T47D (cell line): Measurements from ENCODE around the gene MBD3L5.
A peak's percentile ranks its signal among the peaks of the same experiment; 100 is the strongest.
"Not testable (repeated sequence)": the region's sequence is repeated elsewhere in the genome, so short reads cannot be mapped to it uniquely, and the experiment has no call there.

Source experiments
- DNase-seq, 2 experiments: peaks; one replicate each; pipeline versions ENCODE4 v3.0.0 to v3.0.0-alpha.2; 2011 to 2012; ENCODE audit warnings: low read depth in 1 of 2, low spot score in 1 of 2
- JUND ChIP-seq: IDR thresholded peaks from 2 replicates; pipeline ENCODE4 v1.6.1; 2012; ENCODE audit warnings: low read depth
- in situ Hi-C: cut with HindIII; loops from 2 replicates; pipeline ENCODE4 v1.10.0; 2016; ENCODE audit warnings: low sequenced_read_pairs, low pct_unique_long_range_greater_than_20kb

MBD3L5 gene

DNA sequence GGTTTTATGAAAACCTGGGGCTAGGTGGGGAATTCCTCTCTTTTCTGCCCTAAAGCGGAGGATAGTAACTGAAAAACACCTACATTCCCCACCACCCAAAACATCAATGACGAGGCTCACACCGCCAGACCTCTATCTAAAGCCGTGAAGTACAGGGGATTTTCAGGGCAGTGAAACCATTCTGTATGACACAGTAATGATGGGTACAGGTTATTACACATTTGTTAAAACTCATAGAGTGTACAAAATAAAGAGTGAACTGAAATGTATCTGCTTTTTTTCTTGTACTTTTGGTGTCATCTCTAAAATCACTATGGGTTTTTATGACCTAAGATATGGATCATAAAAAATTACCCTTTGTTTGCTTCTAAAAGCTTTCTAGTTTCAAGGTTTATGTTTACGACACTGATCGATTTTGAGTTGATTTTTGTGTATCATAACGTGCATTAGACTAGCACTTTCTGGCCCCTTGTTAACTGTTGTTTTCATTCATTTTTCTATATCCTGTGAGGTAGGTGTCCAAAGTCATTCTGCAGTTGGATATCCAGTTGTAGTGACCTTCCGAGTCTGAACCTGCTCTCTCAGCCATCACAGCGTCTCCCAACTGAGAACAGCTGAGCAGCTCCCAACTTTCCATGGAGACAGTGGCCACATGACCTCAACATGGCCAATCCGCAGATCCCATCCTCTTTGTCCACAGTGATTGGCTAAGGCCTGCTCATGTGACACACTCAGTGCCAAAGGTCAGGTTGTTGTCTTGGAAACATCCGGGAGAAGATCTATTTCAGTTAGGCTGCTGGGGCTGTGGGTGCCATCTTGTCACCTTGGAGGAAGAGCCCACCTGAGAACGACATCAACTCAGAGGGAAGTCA lies 19.4 kb upstream of the MBD3L5 start:
- no peak for TF ChIP-seq JUND
- DNase-seq = no peak
- in situ Hi-C loops = no loop called here

DNA sequence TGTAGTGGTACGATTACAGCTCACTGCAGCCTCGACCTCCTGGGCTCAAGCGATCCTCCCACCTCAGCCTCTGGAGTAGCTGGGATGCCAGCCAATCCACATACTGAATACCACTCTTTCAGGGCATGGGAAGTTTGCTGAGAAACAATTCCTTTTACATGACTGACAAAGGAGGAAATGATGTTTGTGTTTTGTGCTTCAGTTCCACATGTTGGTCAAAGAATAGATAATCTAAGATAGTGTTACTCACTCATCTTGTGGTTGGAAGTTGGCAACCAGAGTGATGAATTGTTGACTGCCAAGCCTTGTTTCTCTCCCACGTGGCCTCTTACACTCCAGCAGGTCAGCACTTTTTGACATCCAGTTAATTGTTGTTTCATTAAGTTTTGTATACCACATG lies 16.7 kb upstream of the MBD3L5 start:
- in situ Hi-C loops = no loop called here
- TF ChIP-seq JUND = no peak
- DNase-seq = peak in 1 of 2 experiments; percentile 24

DNA sequence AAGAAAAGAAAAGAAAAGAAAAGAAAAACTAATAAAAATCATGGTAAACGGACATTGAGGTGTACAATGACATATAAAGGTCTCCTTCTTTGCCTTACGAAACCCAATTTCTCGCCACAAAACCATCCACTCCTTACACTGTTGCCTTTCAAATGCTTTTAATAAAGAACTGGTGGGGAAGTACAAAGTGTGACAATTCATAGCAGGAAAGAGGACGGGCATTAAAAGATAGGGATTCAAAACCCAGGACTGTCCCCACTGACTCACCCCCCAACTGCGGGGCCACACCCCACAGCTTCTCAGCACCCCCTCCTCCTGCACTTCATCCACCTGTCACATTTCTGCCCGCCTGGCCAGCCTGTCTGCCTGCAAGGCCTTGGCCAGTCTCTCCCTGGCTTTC lies 11.6 kb upstream of the MBD3L5 start:
- in situ Hi-C loops = no loop called here
- DNase-seq = no peak
- TF ChIP-seq JUND = no peak

DNA sequence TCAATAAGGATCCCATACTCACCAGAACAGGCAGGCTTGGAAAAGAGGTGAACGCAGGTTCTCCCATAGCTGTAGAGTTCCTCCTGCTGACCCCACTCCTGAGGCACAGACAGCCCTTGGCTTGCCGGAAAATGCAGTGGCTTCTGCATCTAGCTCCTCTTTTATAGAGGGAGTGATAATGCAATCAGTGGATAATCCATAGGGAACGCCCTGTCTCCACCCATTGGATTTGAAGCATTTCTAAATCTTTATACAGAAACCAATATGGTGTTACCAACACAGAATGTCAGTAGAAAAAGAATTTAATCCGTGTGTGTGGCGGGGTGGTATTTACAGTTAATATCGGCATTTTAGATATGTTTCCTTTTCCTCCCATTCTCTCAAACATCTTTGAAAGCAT lies 9.0 kb upstream of the MBD3L5 start, which contains the start of gene MBD3L2B:
Gene MBD3L2B (minus strand): TSS at position 101 of the 400 bp plus-strand sequence. CDS start 34 bp downstream, at position 67.
- in situ Hi-C loops, DNase-seq: not testable (repeated sequence)

- DNase-seq, in situ Hi-C loops: not testable (repeated sequence)
These were observed 1.6 kb upstream of the MBD3L5 start for GRCh38 chr19:7028790-7029189.

DNA sequence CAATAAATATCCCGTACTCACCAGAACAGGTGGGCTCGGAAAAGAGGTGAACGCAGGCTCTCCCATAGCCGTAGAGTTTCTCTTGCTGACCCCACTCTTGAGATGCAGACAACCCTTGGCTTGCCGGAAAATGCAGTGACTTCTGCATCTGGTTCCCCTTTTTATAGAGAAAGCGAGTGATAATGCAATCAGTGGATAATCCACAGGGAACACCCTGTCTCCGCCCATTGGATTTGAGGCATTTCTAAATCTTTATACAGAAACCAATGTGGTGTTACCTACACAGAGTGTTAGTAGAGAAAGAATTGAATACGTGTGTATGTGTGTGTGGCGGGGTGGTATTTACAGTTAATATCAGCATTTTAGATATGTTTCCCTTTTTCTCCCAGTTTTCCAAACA lies 9.7 kb downstream of the MBD3L5 start, which contains the start of gene MBD3L4:
Gene MBD3L4 (minus strand): TSS at position 101 of the 400 bp plus-strand sequence. CDS start 35 bp downstream, at position 66.
- not testable (repeated sequence) for DNase-seq

GRCh38 chr19:7041563-7041962 lies 11.2 kb downstream of the MBD3L5 start:
- DNase-seq, in situ Hi-C loops: not testable (repeated sequence)

More for the DNA sequence above, 9.7 kb downstream of the MBD3L5 start, which contains the start of gene MBD3L4:
- in situ Hi-C loops = not testable (repeated sequence)

- in situ Hi-C loops, DNase-seq: not testable (repeated sequence)
These were observed 18.6 kb downstream of the MBD3L5 start, which contains the start of gene MBD3L2 for GRCh38 chr19:7049021-7049420. Gene MBD3L2, plus strand, starts transcription at chr19:7049321. Its CDS starts 53 bp downstream, at chr19:7049374.

DNA sequence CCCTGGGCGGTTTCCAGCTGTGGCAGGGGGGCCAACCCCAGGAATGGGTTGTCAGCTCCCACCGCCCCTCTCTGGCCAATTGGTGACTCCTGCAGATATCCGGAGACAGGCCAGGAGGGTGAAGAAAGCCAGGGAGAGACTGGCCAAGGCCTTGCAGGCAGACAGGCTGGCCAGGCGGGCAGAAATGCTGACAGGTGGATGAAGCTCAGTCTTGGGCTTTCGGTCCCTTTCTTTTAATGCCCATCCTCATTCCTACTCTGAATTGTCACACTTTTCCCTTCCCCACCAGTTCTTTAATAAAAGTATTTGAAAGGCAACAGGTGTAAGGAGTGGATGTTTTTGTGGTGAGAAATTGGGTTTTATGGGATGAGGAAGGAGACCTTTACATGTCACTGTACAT lies 21.0 kb downstream of the MBD3L5 start:
- in situ Hi-C loops, DNase-seq: not testable (repeated sequence)

DNA sequence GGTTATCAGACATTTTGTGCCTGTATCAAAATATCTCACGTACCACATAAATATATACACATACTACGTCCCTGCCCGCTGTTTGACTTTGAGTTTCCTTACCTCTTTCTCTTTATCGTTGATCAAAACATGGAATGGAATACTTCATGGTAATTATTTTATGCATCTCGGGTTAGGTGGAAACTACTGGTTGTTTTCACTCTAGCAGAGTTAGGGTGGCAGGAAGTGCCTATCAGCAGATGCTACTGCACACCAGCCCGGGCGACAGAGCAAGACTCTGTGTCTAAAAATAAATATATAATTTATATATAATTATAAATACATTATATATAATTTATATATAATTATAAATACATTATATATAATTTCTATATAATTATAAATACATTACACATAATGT lies 22.5 kb downstream of the MBD3L5 start:
- in situ Hi-C loops, DNase-seq: not testable (repeated sequence)

DNA sequence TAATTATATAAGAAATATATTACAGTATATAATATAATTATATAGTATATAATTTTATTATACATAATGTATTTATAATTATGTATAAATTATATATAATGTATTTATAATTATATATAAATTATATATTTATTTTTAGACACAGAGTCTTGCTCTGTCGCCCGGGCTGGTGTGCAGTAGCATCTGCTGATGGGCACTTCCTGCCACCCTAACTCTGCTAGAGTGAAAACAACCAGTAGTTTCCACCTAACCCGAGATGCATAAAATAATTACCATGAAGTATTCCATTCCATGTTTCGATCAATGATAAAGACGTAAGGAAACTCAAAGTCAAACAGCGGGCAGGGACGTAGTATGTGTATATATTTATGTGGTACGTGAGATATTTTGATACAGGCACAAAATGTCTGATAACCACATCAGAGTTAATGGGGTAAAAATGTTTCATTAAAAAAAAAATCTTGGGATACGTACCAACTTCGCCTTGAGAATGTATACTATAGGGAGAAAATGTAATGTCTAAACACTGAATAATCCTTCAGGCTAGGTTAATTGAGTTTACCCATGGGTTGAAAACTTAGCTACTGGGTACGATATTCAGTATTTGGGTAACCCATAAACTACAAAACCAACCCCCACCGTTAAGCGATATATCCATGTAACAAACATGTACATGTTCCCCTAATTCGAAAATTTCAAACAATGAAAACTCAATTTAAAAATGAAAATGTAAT lies 24.4 kb downstream of the MBD3L5 start:
- in situ Hi-C loops, DNase-seq: not testable (repeated sequence)

- in situ Hi-C loops, DNase-seq: not testable (repeated sequence)
These were observed 25.3 kb downstream of the MBD3L5 start for GRCh38 chr19:7055679-7056078.

- in situ Hi-C loops, DNase-seq: not testable (repeated sequence)
These were observed 26.0 kb downstream of the MBD3L5 start for GRCh38 chr19:7056371-7056770.

DNA sequence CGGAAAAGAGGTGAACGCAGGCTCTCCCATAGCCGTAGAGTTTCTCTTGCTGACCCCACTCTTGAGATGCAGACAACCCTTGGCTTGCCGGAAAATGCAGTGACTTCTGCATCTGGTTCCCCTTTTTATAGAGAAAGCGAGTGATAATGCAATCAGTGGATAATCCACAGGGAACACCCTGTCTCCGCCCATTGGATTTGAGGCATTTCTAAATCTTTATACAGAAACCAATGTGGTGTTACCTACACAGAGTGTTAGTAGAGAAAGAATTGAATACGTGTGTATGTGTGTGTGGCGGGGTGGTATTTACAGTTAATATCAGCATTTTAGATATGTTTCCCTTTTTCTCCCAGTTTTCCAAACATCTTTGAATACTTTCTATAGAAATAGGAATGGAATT lies 28.2 kb downstream of the MBD3L5 start, which contains the start of gene MBD3L3:
Gene MBD3L3 (minus strand): TSS at position 101 of the 400 bp plus-strand sequence. CDS start 71 bp downstream, at position 30.
- in situ Hi-C loops, DNase-seq: not testable (repeated sequence)

GRCh38 chr19:7059977-7060376 lies 29.6 kb downstream of the MBD3L5 start:
- in situ Hi-C loops, DNase-seq: not testable (repeated sequence)
